Measurements from ENCODE around the gene EYS.

Gene EYS

GRCh38 chr6:65671922-65672321 is 35.1 kb downstream of the EYS start:
- DNase-seq (ENCODE audit: low read depth): peak; percentile 63
- TF ChIP-seq CTCF (IDR thresholded peaks at IDR 0.05; ENCODE audit: insufficient read depth, low read depth, low read length, missing control alignments): no peak
- H3K4me3 ChIP-seq (ENCODE audit: low read length): no peak overlapping the region

GRCh38 chr6:65667916-65668656 is 38.9 kb downstream of the EYS start:
- peak; percentile 16 for DNase-seq (ENCODE audit: low read depth)
- H3K4me3 ChIP-seq (ENCODE audit: low read length): no peak overlapping the region
- TF ChIP-seq CTCF (IDR thresholded peaks at IDR 0.05; ENCODE audit: insufficient read depth, low read depth, low read length, missing control alignments): no peak

- no peak overlapping the region for H3K4me3 ChIP-seq (ENCODE audit: low read length)
- TF ChIP-seq CTCF (IDR thresholded peaks at IDR 0.05; ENCODE audit: insufficient read depth, low read depth, low read length, missing control alignments): no peak
- DNase-seq (ENCODE audit: low read depth): no peak
Measured at GRCh38 chr6:65650086-65650485, 56.9 kb downstream of the EYS start.

GRCh38 chr6:65649392-65649791 is 57.6 kb downstream of the EYS start:
- no peak overlapping the region for H3K4me3 ChIP-seq (ENCODE audit: low read length)
- TF ChIP-seq CTCF (IDR thresholded peaks at IDR 0.05; ENCODE audit: insufficient read depth, low read depth, low read length, missing control alignments): no peak
- no peak for DNase-seq (ENCODE audit: low read depth)

GRCh38 chr6:65646544-65646943 is 60.5 kb downstream of the EYS start:
- no peak overlapping the region for H3K4me3 ChIP-seq (ENCODE audit: low read length)
- no peak for DNase-seq (ENCODE audit: low read depth)
- TF ChIP-seq CTCF (IDR thresholded peaks at IDR 0.05; ENCODE audit: insufficient read depth, low read depth, low read length, missing control alignments): no peak

- DNase-seq (ENCODE audit: low read depth): no peak
- no peak overlapping the region for H3K4me3 ChIP-seq (ENCODE audit: low read length)
- TF ChIP-seq CTCF (IDR thresholded peaks at IDR 0.05; ENCODE audit: insufficient read depth, low read depth, low read length, missing control alignments): no peak
Measured at GRCh38 chr6:65642776-65643175, 64.2 kb downstream of the EYS start.
